Breast epithelium (tissue), 4 donors: ENCODE data around the gene NRXN3. TPM values are rescaled to one million over a fixed set of nuclear protein-coding genes. Genes with fewer than 3 reads are reported as not detected.

Experiments used
- DNase-seq, 2 donors: peaks; one replicate each; pipeline ENCODE4 v3.0.0-alpha.2; 2019; ENCODE audit warnings: low spot score in 2 of 2
- H3K27ac ChIP-seq, 2 donors: fragments of 200-600 bp; sonication (generic) in 1 of 2; one replicate each; pipeline ENCODE4 v1.5.1; 2016 to 2019; ENCODE audit warnings: mild to moderate bottlenecking in 1 of 2
- H3K27me3 ChIP-seq, 2 donors: fragments of 200-600 bp; sonication (generic) in 1 of 2; one replicate each; pipeline versions ENCODE4 v1.5.1 to v1.6.0; 2017 to 2019; ENCODE audit warnings: control low read depth in 1 of 2, mild to moderate bottlenecking in 1 of 2
- H3K36me3 ChIP-seq: fragments of 200-600 bp; one replicate; pipeline ENCODE4 v1.5.1; 2019
- H3K4me1 ChIP-seq, 2 donors: fragments of 200-600 bp; sonication (generic); one replicate each; pipeline ENCODE4 v1.5.1; 2016 to 2019; ENCODE audit warnings: control low read depth in 1 of 2
- H3K4me3 ChIP-seq, 3 donors: fragments of 200-600 bp; sonication (generic); 1 replicate in 2 of 3; 2 replicates in 1 of 3; pipeline ENCODE4 v1.5.1; 2016 to 2019; ENCODE audit warnings: mild to moderate bottlenecking in 3 of 3, moderate library complexity in 2 of 3
- H3K9me3 ChIP-seq, 2 donors: fragments of 200-600 bp; sonication (generic) in 1 of 2; one replicate each; pipeline ENCODE4 v1.5.1; 2016 to 2019; ENCODE audit warnings: control low read depth in 1 of 2
- CTCF ChIP-seq, 3 donors: fragments of 450-650 bp; IDR thresholded peaks; one replicate each; pipeline ENCODE4 v1.5.1; 2016 to 2017; ENCODE audit warnings: antibody characterized with exemption in 3 of 3, mild to moderate bottlenecking in 3 of 3, moderate library complexity in 3 of 3
- POLR2A ChIP-seq: fragments of 450-650 bp; IDR thresholded peaks from one replicate; pipeline ENCODE4 v1.6.1; 2016; ENCODE audit warnings: antibody characterized with exemption, mild to moderate bottlenecking, moderate library complexity
- POLR2AphosphoS5 ChIP-seq, 3 donors: sonication (generic); formaldehyde crosslinking; IDR thresholded peaks; one replicate each; pipeline ENCODE4 v1.6.1; 2017; ENCODE audit warnings: antibody characterized with exemption in 3 of 3
- intact Hi-C: fragments of 100-400 bp; cut with DNase I; formaldehyde crosslinking; loops from one replicate; pipeline ENCODE4 v1.15.1; 2023; ENCODE audit warnings: low total_unique reads
- total RNA-seq, 3 donors: library from RNA; depleted of rRNA; stranded (reverse); fragments of >200 nt; gene quantifications; one replicate each; pipeline ENCODE4 v1.1.0, GENCODE V29; 2016

NRXN3 gene
- total RNA-seq, 3 donors from 2014 or later: 2.9 to 3.6 (median 3.5) TPM

- Histone ChIP-seq H3K36me3 (no peaks in the 10 kb centered on the region), H3K27me3 (no peaks in the 10 kb centered on the region), H3K9me3 (no peaks in the 10 kb centered on the region), H3K4me3 (no peak overlapping the region), H3K27ac (no peak overlapping the region), H3K4me1 (no peaks in the 10 kb centered on the region)
- intact Hi-C loops: no loop called here
- no peak for TF ChIP-seq POLR2A
- DNase-seq: no peak
Measured at GRCh38 chr14:79638672-79639266, 1468.6 kb downstream of the NRXN3 start.

GRCh38 chr14:79639613-79640012 is 1469.4 kb downstream of the NRXN3 start:
- intact Hi-C loops: loop anchor here (5.0 kb wide), 1 partner anchor 162 kb away; no protein-coding TSS in a partner anchor
- H3K36me3 ChIP-seq: no peaks in the 10 kb centered on the region
- no peak for DNase-seq
- no peaks in the 10 kb centered on the region for H3K4me1 ChIP-seq
- TF ChIP-seq POLR2AphosphoS5 (IDR thresholded peaks at IDR 0.05) (no peak), POLR2A (no peak), CTCF (IDR thresholded peaks at IDR 0.05) (no peak)
- H3K27me3 ChIP-seq: no peaks in the 10 kb centered on the region
- no peak overlapping the region for H3K27ac ChIP-seq
- no peaks in the 10 kb centered on the region for H3K9me3 ChIP-seq
- H3K4me3 ChIP-seq: no peak overlapping the region

GRCh38 chr14:79641371-79641770 is 1471.2 kb downstream of the NRXN3 start:
- intact Hi-C loops: loop anchor here (5.0 kb wide), 1 partner anchor 164 kb away; no protein-coding TSS in a partner anchor
- no peak for DNase-seq
- H3K4me3 ChIP-seq: no peak overlapping the region
- no peaks in the 10 kb centered on the region for H3K4me1 ChIP-seq
- no peaks in the 10 kb centered on the region for H3K36me3 ChIP-seq
- H3K9me3 ChIP-seq: no peaks in the 10 kb centered on the region
- no peaks in the 10 kb centered on the region for H3K27me3 ChIP-seq
- H3K27ac ChIP-seq: no peak overlapping the region
- no peak for TF ChIP-seq POLR2AphosphoS5 (IDR thresholded peaks at IDR 0.05)
- TF ChIP-seq POLR2A: no peak
- TF ChIP-seq CTCF (IDR thresholded peaks at IDR 0.05): no peak

GRCh38 chr14:79643132-79643531 is 1473.0 kb downstream of the NRXN3 start:
- no peaks in the 10 kb centered on the region for H3K27me3 ChIP-seq
- intact Hi-C loops: loop anchor here (5.0 kb wide), 1 partner anchor 166 kb away; no protein-coding TSS in a partner anchor
- TF ChIP-seq CTCF (IDR thresholded peaks at IDR 0.05) (no peak), POLR2A (no peak), POLR2AphosphoS5 (IDR thresholded peaks at IDR 0.05) (no peak)
- no peaks in the 10 kb centered on the region for H3K4me1 ChIP-seq
- DNase-seq: no peak
- H3K9me3 ChIP-seq: no peaks in the 10 kb centered on the region
- no peak overlapping the region for H3K4me3 ChIP-seq
- no peaks in the 10 kb centered on the region for H3K36me3 ChIP-seq
- no peak overlapping the region for H3K27ac ChIP-seq

- Histone ChIP-seq H3K4me1 (no peaks in the 10 kb centered on the region), H3K9me3 (no peaks in the 10 kb centered on the region), H3K36me3 (no peaks in the 10 kb centered on the region), H3K4me3 (no peak overlapping the region), H3K27me3 (no peaks in the 10 kb centered on the region), H3K27ac (no peak overlapping the region)
- no peak for DNase-seq
- intact Hi-C loops: no loop called here
- no peak for TF ChIP-seq POLR2A
Measured at GRCh38 chr14:79645753-79646362, 1475.7 kb downstream of the NRXN3 start.

GRCh38 chr14:79649856-79650255 is 1479.7 kb downstream of the NRXN3 start:
- intact Hi-C loops: no loop called here
- Histone ChIP-seq H3K36me3 (no peaks in the 10 kb centered on the region), H3K4me1 (no peaks in the 10 kb centered on the region), H3K9me3 (peaks cover 0 to 5% of the 10 kb centered on the region in 2 donors), H3K4me3 (no peak overlapping the region), H3K27ac (no peak overlapping the region), H3K27me3 (no peaks in the 10 kb centered on the region)
- DNase-seq: no peak
- TF ChIP-seq POLR2AphosphoS5 (IDR thresholded peaks at IDR 0.05) (no peak), CTCF (IDR thresholded peaks at IDR 0.05) (no peak), POLR2A (no peak)
